Adipose tissue (tissue), 3 donors: ENCODE results near the gene RRAGD. TPM values are rescaled to one million over a fixed set of nuclear protein-coding genes. Genes with fewer than 3 reads are reported as not detected.
"Not testable (repeated sequence)": the region's sequence is repeated elsewhere in the genome, so short reads cannot be mapped to it uniquely, and the experiment has no call there.

Source experiments
- H3K27ac ChIP-seq: one replicate; pipeline ENCODE4 v1.5.1; 2013; ENCODE audit warnings: low read depth, low read length
- WGBS, 3 donors: extraction: QIAGEN DNeasy Blood & Tissue Kit; methylation state at CpG; one replicate each; pipeline ENCODE4 v1.1.7; 2013; 5-methylcytosine and 5-hydroxymethylcytosine counted together
- polyA plus RNA-seq, 3 donors: library from polyadenylated mRNA; stranded (reverse); fragments of 200-250 nt; gene quantifications; one replicate each; pipeline ENCODE4 v1.2.3, GENCODE V29; 2013
- donor health status: healthy with polysubstance abuse.
- donor health status: Bipolar disorder and iron deficiency.
- donor health status: healthy.

RRAGD gene
- polyA plus RNA-seq, 3 donors, result 3.7 to 12.3 (median 8.7) TPM

- WGBS, 3 donors, result 92 to 97% (median 97%) methylated on average over 2 of the region's 2 CpGs
- no peak overlapping the region for H3K27ac ChIP-seq
Measured at GRCh38 chr6:89415185-89415584, 3.1 kb upstream of the RRAGD start.

GRCh38 chr6:89414215-89414614, 2.1 kb upstream of the RRAGD start:
- no peak overlapping the region for H3K27ac ChIP-seq
- 13 to 43% (median 23%) methylated on average over 2 of the region's 2 CpGs for WGBS, 3 donors

- WGBS, 3 donors, result 21 to 24% (median 22%) methylated on average over 9 of the region's 9 CpGs
- H3K27ac ChIP-seq, result no peak overlapping the region
Measured at GRCh38 chr6:89413006-89413400, 930 bp upstream of the RRAGD start.

GRCh38 chr6:89411145-89412070, 665 bp downstream of the RRAGD start:
- 1 to 2% (median 2%) methylated on average over 69 to 93 of the region's 93 CpGs for WGBS, 3 donors
- no peak overlapping the region for H3K27ac ChIP-seq

- H3K27ac ChIP-seq, result no peak overlapping the region
Measured at GRCh38 chr6:89410788-89411144, 1.3 kb downstream of the RRAGD start.

GRCh38 chr6:89410231-89410761, 1.8 kb downstream of the RRAGD start:
- no peak overlapping the region for H3K27ac ChIP-seq

More at GRCh38 chr6:89410788-89411144, 1.3 kb downstream of the RRAGD start:
- 12 to 18% (median 14%) methylated on average over 4 of the region's 4 CpGs for WGBS, 3 donors

GRCh38 chr6:89409461-89410035, 2.5 kb downstream of the RRAGD start:
- no peak overlapping the region for H3K27ac ChIP-seq
- WGBS, 3 donors, result 75 to 82% (median 76%) methylated on average over 7 of the region's 7 CpGs

More at GRCh38 chr6:89410231-89410761, 1.8 kb downstream of the RRAGD start:
- 61 to 75% (median 62%) methylated on average over 10 of the region's 10 CpGs for WGBS, 3 donors

GRCh38 chr6:89406141-89406540, 5.9 kb downstream of the RRAGD start:
- no peak overlapping the region for H3K27ac ChIP-seq
- 43 to 77% (median 57%) methylated on average over 10 of the region's 10 CpGs for WGBS, 3 donors

GRCh38 chr6:89404512-89404911, 7.6 kb downstream of the RRAGD start:
- 77 to 83% (median 81%) methylated on average over 3 of the region's 3 CpGs for WGBS, 3 donors
- no peak overlapping the region for H3K27ac ChIP-seq

- H3K27ac ChIP-seq, result no peak overlapping the region
- 92 to 99% (median 93%) methylated on average over 6 of the region's 6 CpGs for WGBS, 3 donors
Measured at GRCh38 chr6:89402776-89403175, 9.3 kb downstream of the RRAGD start.

- no peak overlapping the region for H3K27ac ChIP-seq
- whole genome bisulfite sequencing, 3 donors, result 41 to 70% (median 58%) methylated on average over 6 of the region's 6 CpGs
Measured at GRCh38 chr6:89400912-89401399, 11.1 kb downstream of the RRAGD start.

GRCh38 chr6:89400050-89400449, 12.0 kb downstream of the RRAGD start:
- no peak overlapping the region for H3K27ac ChIP-seq
- 92 to 97% (median 94%) methylated on average over 3 of the region's 3 CpGs for WGBS, 3 donors

- 84 to 88% (median 87%) methylated on average over 7 of the region's 7 CpGs for WGBS, 3 donors
- H3K27ac ChIP-seq, result no peak overlapping the region
Measured at GRCh38 chr6:89398762-89399525, 13.1 kb downstream of the RRAGD start.

GRCh38 chr6:89397884-89398283, 14.2 kb downstream of the RRAGD start:
- 79 to 82% (median 81%) methylated on average over 4 of the region's 4 CpGs for WGBS, 3 donors
- H3K27ac ChIP-seq, result not testable (repeated sequence)

GRCh38 chr6:89393659-89394058, 18.4 kb downstream of the RRAGD start:
- 92 to 94% (median 93%) methylated on average over 1 of the region's 1 CpG for WGBS, 3 donors
- no peak overlapping the region for H3K27ac ChIP-seq

GRCh38 chr6:89392823-89393222, 19.2 kb downstream of the RRAGD start:
- H3K27ac ChIP-seq, result no peak overlapping the region

GRCh38 chr6:89388846-89389245, 23.2 kb downstream of the RRAGD start:
- no peak overlapping the region for H3K27ac ChIP-seq
- WGBS, 3 donors, result 93 to 95% (median 95%) methylated on average over 6 of the region's 6 CpGs

- WGBS, 3 donors, result 92 to 95% (median 95%) methylated on average over 9 of the region's 9 CpGs
- no peak overlapping the region for H3K27ac ChIP-seq
Measured at GRCh38 chr6:89387516-89388201, 24.4 kb downstream of the RRAGD start.
